NCI-H1092 (cell line): ENCODE measurements around the gene APBA2.

Experiments
- DNase-seq: peaks from one replicate; lab custom pipeline; 2025; lab: John Stamatoyannopoulos, UW

Gene APBA2

DNA sequence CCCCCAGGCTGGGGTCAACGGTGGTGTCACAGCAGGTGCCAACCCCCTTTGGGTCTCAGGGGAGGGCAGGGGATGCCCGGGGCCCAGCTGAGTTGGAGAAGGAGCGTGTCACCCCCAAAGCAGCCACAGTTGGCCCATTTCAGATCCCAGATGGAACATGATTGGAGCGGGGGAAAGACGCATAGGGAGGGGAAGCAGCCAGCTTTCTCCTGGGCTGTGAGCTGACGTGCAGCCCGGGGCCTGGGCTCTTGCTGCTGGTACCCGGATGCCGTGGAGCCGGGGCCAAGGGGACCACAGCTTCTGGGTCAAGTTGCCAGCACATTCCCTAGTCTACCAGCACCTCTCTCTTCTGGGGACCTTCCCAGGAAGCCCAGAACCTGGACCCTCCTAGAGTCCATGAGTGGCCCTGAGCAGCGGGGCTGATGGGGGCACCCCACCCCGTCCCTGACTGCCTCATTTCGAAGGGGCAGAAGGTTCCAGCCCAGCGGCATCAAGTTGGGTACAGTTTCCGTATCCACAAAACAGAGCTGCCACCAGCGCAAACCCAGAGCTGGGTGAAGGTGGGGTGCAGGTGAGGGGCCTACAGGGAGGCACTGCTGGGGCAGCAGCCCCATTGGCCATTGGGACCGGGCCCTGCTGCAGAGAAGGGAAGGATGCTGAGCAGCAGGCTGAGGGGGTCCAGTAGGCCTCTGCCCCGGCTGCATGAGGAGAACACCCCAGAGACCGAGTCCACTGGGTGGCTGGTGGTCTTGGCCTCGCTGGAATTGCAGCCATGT lies 235.0 kb downstream of the APBA2 start:
- DNase-seq = no peak

DNA sequence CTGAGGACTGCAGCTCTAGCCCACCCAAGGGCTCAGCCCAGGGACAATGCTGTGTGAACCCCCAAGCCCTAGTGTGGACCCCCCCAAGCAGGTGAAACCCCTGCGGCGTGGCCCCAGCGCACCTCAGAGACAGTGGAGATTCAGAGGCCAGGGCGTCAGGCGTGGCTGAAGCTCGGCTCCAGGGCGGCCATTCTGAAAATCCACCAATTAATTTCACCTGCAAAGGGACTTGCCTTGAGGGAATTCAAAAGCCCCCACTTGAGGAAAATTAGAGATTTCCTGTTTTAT lies 235.5 kb downstream of the APBA2 start:
- DNase-seq = no peak

DNA sequence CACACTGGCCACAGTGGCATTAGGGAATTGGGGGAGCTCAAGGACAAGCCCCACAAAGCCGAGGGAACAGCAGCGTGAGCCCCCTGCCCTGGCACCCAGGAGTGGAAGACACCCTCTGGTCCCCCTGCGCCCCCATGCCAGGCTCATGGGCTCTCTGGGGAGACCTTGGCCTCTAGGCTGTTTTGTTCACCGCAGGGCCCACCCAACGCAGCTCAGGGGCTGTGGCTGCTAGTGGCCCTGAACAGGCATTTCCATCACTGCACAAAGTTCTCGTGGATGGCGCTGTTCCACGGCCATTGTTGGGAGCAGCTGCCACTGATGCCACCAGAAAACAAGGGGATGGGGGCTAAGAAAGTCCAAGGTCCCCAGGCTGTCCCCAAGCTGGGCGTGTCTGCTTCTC lies 236.1 kb downstream of the APBA2 start:
- no peak for DNase-seq

DNA sequence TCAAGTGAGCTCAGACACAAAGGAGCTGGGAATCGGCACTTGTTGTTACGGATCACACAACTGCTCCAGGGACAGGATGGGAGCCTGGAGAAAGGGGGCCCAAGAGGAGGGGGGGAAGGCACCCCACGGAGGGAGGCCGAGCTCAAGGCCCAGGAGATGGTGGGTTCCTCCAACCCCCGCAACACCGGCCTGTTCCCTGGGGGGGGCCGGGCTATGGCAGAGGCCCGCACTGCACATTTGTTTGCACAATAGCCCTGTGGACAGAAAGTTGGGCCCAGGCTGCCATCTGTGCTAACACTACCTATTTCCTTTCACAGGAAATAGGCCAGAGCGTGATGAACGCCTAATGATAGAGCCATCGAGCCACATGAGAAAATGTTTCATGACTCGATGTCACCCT lies 236.7 kb downstream of the APBA2 start:
- no peak for DNase-seq

DNA sequence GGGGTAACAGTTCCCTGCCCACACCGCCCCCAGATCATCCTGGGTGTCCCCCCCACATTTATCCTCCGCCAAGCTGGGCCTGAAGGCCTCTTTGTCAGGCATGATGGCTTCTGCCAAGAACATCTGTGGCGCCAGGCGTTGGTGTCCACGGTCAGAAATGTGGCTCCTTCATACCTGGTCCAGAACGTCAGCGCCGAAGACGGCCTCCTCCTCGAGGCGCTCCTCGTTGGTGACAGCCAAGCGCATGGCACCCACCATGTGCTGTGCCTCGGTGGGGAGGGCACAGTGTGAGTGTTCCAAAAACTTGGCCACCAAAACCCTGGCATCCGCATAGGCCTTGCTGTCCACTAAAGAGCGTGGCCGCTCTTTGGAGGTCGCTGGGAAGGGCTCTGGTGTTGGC lies 237.4 kb downstream of the APBA2 start:
- no peak for DNase-seq

DNA sequence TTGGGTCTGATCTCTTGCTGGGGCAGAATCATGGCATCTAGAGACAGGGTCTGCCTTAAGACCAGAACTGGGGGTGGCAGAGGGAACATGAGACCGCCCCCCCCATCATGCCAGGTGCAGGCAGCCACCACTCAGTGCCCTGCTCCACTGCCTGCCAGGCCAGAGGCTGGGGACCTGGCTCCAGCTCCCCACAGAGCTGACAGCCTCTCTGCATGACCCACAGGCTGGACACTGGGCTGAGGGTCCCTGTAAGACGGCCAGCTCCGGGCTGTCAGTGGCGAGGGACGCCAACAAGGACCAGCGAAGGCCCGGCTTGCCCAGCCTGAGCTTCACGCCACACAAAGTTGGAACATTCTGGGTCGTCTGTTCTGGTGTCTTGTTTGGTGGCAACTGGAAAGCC lies 238.2 kb downstream of the APBA2 start:
- no peak for DNase-seq

DNA sequence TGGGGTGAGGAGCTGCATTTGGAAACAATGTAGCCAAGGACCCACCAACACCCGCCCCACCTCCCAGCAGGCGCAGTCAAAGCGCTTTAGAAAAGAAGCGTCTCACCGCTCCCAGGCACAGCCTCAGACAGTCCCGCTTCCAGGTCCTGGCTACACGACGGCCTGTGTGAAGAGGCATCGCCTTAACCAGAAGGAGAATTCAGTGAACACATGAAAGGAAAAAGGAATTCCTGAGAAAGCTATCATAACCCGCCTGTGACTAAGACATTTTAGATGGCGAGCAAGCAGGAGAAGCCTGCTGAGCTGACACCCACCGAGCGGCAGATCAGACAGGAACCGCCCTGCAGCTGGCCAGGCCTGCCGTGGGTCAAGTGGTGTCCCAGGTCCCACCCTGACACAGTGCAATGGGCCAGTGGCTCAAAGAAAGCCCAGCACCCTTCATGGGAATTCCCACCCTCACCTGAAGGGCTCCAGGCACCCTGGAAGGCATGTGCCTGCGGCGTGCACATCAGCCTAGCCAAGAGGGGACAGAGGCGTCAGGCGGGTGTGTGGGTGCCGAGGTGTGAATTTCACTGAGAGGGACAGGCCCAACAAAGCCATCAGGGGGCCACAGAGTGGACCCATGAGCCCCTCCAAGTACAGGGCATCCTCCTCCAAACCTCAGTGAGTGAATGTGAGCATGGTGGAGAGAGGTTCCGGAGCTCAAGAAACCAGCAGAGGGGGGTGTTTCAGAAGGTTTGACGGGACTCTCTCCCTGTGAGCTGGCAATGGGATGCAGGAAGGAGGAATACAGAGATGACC lies 239.0 kb downstream of the APBA2 start:
- DNase-seq = no peak

DNA sequence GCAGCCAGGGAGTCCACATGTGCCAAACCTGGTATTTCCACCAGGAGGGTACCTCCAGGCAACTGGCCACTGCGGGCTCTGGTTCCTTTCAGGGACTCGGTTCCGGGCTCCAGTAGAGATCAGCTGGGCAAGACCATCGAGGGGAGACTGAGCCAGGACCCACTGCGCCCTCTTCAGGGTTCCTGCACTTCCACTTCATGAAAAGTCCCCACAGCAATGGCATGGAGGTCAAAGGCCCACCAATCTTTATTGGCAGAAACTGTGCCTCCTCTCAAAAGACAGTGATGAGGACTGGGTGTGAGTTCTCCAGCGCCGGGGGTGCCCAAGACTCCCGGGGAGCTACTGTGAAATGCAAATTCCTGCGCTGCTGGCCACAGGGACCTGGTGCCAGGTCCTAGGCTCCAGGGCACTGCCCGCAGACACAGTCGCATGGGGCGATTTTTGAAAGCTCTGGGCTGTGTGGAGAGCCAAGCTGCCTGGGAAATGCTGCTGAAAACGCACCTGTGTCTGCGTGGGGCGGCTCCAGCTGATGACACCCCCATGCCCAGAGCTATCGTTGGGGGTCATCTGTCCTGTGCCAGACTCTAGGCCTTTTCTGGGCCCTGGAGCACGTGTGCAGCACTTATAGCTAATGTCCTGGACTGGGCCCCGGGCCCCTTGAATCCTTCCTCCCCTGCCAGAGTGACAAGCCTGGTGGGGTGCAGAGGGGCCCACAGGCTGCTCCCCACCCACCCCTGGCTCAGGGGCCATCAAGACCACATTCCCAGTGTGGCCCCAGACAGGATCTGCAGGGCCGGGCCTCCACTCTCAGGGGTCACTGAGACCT lies 239.8 kb downstream of the APBA2 start:
- DNase-seq = no peak

DNA sequence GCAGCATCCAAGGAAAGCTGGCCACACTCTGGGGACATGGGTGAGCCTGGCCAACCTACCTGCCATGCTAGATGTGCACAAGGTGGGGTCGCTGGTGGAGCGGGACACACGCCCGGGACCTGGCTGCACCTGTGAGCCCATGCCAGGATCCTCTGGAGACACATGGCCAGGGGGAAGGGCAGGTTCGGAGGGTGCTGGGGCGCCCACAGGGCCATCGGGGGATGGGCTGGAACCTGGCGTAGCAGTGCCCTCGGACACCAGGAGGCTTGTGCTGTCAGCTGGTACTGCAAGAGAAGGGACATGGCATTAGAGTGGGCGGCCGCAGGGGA lies 240.4 kb downstream of the APBA2 start:
- no peak for DNase-seq

DNA sequence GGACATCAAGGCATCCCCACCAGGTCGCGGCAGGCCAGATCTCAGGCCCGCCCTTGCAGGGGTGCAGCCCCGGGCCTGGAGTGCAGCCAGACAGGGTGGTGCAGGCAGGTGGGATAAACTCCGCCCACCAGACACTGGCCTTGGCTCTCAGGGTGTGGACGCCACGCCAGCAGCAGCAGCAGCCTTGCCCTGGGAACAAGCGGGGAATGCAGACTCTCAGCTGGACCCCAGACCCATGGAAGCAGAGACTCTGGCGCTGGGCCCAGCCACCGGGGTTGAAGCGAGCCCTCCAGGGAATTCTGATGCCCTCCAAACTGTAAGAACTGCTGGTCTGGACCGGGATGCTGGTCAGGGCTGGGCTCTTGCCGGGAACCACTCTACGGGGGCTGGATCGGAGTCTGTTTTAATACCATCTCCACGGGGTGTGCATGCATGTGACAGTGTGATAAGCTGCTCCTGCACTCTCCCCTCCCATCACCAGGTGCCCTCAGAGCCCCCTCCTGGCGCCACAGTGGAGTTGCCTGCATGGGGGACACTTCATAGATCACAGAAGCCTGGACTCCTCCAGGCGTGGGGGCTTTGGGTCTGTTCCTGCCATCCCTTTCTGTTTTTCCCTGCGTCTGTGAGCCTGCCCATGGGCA lies 241.2 kb downstream of the APBA2 start:
- DNase-seq = no peak

DNA sequence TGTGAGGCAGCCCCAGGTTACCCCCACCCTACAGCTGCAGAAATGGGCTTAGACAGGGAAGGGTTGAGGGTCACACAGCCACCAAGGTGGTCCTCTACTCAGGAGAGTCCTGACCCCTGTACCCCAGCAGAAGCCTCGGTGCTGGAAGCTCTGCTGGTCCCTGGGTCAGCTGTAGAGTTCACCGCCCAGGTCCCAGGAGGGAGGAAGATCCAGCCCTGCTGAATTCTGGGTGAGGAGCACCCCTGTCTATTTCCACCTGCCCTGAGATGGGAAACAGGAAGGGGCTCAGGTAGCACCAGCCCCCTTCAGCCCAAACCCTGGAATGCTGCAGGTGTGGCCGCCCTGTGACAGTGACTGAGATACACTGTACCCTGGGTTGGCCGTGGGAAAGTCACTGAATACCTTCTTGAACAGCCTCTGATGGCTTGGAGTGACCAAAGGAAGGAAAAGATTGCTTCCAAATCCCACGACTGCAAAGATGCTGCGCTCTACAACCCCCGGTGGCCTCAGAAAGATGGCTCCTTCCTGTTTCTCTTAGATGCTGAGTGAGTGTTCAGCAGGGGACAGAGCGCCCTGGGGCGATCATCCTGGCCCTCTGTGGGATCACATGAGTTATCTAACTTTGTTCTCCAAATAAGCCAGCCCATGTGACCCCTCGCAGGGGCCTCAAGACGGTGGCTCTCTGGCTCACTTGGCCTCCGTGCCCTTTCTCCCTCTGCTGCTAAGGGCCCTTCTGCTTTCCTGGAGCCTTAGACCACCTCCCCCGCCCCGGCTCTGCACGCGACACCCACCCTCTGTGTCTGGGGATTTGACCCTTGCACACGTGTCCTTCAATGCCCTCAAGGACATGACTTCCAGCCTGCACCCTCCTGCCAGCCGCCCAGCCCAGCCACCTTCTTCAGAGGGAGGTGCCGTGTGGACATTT lies 242.0 kb downstream of the APBA2 start:
- no peak for DNase-seq

DNA sequence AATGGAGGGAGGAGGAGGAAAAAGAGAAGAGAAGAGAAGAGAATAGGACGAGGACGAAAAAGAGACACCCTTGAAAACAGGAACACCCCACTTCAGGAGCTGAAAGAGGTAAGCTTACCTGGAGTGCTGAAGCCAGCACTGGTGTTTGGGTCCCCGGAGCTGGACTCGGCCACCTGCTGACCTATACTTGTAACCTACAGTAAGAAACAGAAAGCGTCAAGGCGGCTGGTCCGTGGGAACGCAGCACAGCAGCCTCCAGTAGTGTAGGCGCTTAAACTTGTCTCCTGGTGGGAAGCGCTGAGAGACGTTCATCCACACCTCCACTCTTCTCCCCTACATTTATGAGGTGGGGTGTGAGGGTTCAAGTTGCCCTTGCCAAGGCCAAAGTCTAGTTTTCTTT lies 242.9 kb downstream of the APBA2 start:
- no peak for DNase-seq

DNA sequence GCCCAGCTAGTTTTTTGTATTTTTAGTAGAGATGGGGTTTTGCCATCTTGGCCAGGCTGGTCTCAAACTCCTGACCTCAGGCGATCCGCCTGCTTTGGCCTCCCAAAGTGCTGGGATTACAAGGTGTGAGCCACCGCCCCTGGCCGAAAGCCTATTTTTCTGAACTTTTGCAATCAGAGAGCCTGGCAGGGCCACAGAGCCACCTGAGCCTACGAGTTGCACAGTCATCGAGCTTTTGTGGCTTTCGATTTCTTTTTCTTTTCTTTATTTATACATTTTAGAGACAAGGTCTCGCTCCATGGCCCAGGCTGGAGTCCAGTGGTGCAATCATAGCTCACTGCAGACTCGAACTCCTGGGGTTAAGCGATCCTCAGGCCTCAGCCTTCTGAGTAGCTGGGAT lies 243.4 kb downstream of the APBA2 start:
- no peak for DNase-seq

DNA sequence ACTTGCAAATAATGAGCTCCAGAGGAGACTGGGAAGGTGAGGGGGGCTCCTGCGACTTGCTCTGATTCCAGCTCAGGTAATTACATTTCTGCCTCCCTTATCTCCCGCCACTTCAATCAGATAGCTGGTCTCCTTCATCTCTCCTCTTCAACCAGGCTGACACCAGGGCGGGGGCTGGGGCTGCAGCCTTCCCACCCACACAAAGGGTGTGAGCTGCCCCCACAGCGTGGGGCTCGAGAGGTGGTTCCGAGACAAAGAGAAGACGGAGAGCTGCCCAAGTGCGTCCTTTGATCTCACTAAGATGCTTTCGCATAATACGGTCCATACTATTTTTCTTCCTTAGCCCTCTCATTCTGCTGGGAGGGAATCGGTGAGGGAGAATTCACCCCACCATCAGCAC lies 244.2 kb downstream of the APBA2 start:
- DNase-seq = no peak

DNA sequence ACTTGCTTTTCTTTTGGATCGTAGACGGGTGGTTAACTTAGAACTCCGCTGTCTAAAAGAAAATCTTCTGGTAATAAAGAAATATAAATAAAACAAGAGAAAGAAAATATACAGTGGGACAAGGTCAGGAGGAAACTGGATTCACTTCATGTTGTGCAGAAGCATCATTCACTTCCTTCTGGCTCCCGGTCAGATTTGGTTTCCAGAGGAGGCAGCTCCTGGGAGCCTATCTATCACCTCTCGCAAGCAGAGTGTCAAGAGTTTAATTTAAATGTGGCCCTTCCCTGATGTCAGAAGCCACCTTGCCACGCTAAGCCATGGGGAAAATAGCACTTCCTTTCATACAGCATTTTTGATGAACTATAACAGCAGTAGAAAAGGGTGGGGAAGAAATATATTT lies 244.7 kb downstream of the APBA2 start:
- DNase-seq = no peak

DNA sequence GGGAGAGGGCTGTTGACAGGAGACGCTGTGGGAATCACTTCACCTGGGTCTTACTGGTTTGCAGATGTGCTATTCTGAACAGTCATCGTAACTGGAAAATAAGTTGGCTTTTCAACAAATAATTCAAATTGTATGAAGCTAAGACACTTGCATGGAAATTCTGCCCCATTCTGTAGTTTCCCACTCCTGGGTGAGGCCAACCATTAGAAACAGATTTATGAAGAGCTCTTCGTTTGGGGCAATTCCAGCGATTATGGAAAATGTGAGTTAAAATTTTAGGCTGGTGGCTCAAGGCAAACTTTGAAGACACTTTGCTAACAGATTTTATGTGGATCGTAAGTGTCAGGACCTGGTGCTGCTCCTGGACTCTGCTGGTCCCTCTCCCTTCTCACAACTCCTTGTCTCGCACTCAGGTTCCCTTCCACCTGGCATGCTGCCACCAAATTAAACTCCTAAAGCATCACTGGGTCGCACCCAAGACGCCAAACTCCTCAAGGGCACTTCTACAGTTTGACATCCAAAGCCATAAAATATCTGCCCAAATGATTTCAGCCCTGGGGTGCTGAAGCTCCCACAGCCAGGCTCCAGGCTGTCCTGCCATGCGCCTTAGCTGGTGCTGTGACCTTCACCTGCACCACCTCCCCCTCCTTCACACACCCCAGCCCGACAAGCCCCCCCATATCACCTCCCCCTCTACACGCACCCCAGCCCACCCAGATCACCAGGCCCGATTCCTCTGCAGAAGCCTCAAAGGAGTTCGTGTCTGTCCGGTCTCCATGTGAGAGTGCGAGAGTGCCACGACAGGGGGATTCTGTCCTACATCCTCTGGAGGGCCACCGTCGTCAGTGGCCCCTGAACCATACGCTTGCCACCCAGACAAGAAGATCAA lies 245.4 kb downstream of the APBA2 start:
- DNase-seq = no peak

DNA sequence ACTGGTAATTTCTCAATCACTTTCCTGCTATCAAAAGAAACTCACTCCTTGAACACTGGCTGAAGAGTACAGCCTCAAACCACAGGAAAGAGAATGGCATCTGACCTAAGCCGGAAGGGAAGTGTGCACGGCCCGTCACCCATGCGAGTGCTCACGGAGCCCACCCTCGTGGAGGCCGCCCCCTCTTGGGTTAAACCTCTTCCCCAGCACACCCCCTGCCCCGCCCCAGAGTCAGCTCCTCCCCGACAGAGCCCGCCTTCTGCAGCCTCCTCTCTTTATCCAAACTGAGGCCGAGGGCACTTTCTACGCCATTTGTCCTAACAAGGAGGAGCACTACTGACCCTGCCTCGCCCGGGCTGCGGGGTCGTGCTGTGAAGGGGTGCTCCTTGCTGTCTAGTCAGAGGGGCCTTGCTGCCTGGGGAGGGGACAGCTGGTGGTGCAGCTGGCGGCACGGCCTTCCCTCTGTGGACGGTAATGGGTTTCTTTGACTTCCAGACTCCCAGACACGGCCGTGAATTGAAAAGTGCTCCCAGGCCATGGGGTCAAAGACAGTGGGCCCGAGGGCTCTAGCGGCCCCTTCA lies 246.2 kb downstream of the APBA2 start:
- DNase-seq = no peak

DNA sequence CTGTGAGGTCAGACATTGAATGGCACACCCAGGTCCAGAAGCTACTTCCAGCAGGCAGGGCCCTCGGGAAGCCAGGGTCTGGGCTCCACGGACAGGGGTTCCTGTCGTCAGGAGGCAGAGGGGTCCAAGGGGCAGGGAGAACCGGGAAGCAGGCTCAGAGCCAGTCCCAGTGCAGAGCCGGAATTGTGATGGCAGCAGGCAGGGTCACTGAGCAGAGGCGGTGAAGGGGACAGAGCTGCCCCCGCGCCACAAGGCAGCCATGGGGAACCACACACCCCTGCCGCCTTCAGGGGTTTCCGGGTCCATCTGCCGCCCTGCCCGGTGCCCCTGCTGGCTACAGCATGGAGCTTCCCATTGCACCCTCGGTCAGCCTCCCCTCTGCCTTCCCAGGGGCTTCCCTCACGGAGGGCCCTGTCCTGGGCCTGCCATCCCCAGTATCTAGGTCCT lies 247.0 kb downstream of the APBA2 start:
- no peak for DNase-seq

DNA sequence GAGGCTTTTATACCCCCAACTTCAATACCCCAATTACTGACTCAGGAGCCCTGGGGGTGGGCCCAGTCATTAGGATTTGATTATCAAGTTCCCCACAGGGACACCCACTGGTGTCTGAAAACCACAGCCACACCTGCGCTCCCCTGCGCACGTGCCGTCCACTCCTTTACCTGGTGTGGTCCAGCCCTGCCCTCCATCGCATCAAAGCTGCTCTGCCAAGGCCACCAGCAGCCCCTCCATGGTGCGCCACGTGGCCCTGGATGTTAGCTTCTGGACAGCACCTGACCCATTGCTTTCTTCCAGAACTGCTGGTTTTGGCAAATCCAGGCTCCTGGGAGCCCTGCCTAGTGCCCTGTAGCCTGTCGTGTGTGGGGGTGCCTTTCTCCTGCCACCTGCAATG lies 247.5 kb downstream of the APBA2 start:
- no peak for DNase-seq

DNA sequence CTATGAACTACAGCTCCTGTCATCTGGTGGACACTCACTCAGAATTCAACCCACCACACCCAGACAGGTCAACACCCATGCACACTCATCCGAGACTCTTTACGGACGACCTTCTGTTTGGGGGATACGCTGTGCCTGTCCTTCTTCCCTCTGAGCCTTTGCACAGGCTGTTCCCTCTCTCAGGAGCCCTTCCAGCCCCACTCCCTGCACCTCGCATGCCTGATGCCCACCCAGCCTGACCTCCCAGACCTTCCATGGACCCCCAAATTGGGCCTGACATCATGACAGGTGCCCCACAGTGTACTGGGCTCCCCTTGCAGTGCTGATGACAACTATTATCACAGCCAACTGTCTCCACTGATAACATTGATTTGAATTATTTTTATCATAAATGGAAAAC lies 248.0 kb downstream of the APBA2 start:
- no peak for DNase-seq
